ACC112 (cell line): ENCODE measurements around the gene SFSWAP.

Experiments
- H2AFZ ChIP-seq: fragments of 200-600 bp; sonication (generic); one replicate; pipeline ENCODE4 v1.6.0; 2017; ENCODE audit warnings: antibody characterized with exemption, low read length; ENCODE audit not compliant: unreplicated experiment
- H3K27ac ChIP-seq: fragments of 200-600 bp; sonication (generic); 2 replicates; pipeline ENCODE4 v1.5.1; 2014; ENCODE audit warnings: low read depth, mild to moderate bottlenecking, antibody characterized with exemption, low read length, moderate library complexity
- H3K27me3 ChIP-seq: fragments of 200-600 bp; sonication (generic); 2 replicates; pipeline ENCODE4 v1.6.1; 2014; ENCODE audit warnings: mild to moderate bottlenecking, antibody characterized with exemption, low read length, moderate library complexity, mixed read lengths; ENCODE audit not compliant: insufficient read depth
- H3K36me3 ChIP-seq: fragments of 200-600 bp; sonication (generic); 2 replicates; pipeline ENCODE4 v1.6.1; 2016; ENCODE audit warnings: mild to moderate bottlenecking, antibody characterized with exemption, low read length, moderate library complexity, mixed read lengths; ENCODE audit not compliant: insufficient read depth
- H3K4me1 ChIP-seq: fragments of 200-600 bp; sonication (generic); one replicate; pipeline ENCODE4 v1.6.1; 2016; ENCODE audit warnings: low read length, mixed read lengths; ENCODE audit not compliant: insufficient read depth, unreplicated experiment, control insufficient read depth
- H3K4me3 ChIP-seq: fragments of 200-600 bp; sonication (generic); 2 replicates; pipeline ENCODE4 v1.5.1; 2014; ENCODE audit warnings: mild to moderate bottlenecking, low read depth, low read length
- H3K79me2 ChIP-seq: fragments of 200-600 bp; sonication (generic); one replicate; pipeline ENCODE4 v1.6.0; 2016; ENCODE audit warnings: low read length; ENCODE audit not compliant: control insufficient read depth, unreplicated experiment, insufficient read depth

Gene SFSWAP

GRCh38 chr12:131829791-131830334 is 119.0 kb downstream of the SFSWAP start:
- Histone ChIP-seq H3K36me3 (no peaks in the 10 kb centered on the region), H3K27ac (no peak overlapping the region), H3K4me1 (peaks cover 11% of the 10 kb centered on the region), H3K79me2 (no peaks in the 10 kb centered on the region), H3K27me3 (0 out of 2 replicates have a peak, but pooled peaks cover 5% of the 10 kb centered on the region), H2AFZ (no peak overlapping the region), H3K4me3 (peak overlapping the region; percentile 66)

- H2AFZ ChIP-seq = peak overlapping the region; percentile 30
- H3K4me1 ChIP-seq = peaks cover 11% of the 10 kb centered on the region
- H3K27ac ChIP-seq = peak overlapping the region; percentile 2; the same call in 1 of the 2 replicates
- H3K79me2 ChIP-seq = no peaks in the 10 kb centered on the region
- H3K27me3 ChIP-seq = 0 out of 2 replicates have a peak, but pooled peaks cover 5% of the 10 kb centered on the region
- H3K4me3 ChIP-seq = peak overlapping the region; percentile 72
- H3K36me3 ChIP-seq = no peaks in the 10 kb centered on the region
These were observed 119.5 kb downstream of the SFSWAP start for GRCh38 chr12:131830335-131830913.

- peak overlapping the region; percentile 2; the same call in 1 of the 2 replicates for H3K27ac ChIP-seq
- H3K36me3 ChIP-seq = no peaks in the 10 kb centered on the region
- peak overlapping the region; percentile 30 for H2AFZ ChIP-seq
- no peaks in the 10 kb centered on the region for H3K79me2 ChIP-seq
- H3K4me3 ChIP-seq = peak overlapping the region; percentile 72
- peaks cover 7% of the 10 kb centered on the region for H3K4me1 ChIP-seq
- 0 out of 2 replicates have a peak, but pooled peaks cover 5% of the 10 kb centered on the region for H3K27me3 ChIP-seq
These were observed 120.2 kb downstream of the SFSWAP start for GRCh38 chr12:131830914-131831571.

GRCh38 chr12:131831635-131832041 is 120.7 kb downstream of the SFSWAP start:
- H3K27ac ChIP-seq = peak overlapping the region; percentile 2; the same call in 1 of the 2 replicates

GRCh38 chr12:131832321-131833231 is 121.7 kb downstream of the SFSWAP start:
- Histone ChIP-seq H2AFZ (no peak overlapping the region), H3K27me3 (0 out of 2 replicates have a peak, but pooled peaks cover 5% of the 10 kb centered on the region), H3K4me1 (peaks cover 7% of the 10 kb centered on the region), H3K4me3 (peak overlapping the region; percentile 72), H3K79me2 (no peaks in the 10 kb centered on the region), H3K36me3 (no peaks in the 10 kb centered on the region), H3K27ac (0 out of 2 replicates have a peak overlapping the region, but pooled peaks have one; percentile 23)

More at GRCh38 chr12:131831635-131832041, 120.7 kb downstream of the SFSWAP start:
- Histone ChIP-seq H3K79me2 (no peaks in the 10 kb centered on the region), H3K27me3 (0 out of 2 replicates have a peak, but pooled peaks cover 5% of the 10 kb centered on the region), H3K4me3 (peak overlapping the region; percentile 72), H3K36me3 (no peaks in the 10 kb centered on the region), H2AFZ (no peak overlapping the region), H3K4me1 (peaks cover 7% of the 10 kb centered on the region)

GRCh38 chr12:131833288-131833895 is 122.5 kb downstream of the SFSWAP start:
- Histone ChIP-seq H3K36me3 (no peaks in the 10 kb centered on the region), H2AFZ (no peak overlapping the region), H3K4me1 (peaks cover 7% of the 10 kb centered on the region), H3K79me2 (no peaks in the 10 kb centered on the region), H3K27me3 (0 out of 2 replicates have a peak, but pooled peaks cover 5% of the 10 kb centered on the region), H3K4me3 (no peak overlapping the region), H3K27ac (no peak overlapping the region)

- H2AFZ ChIP-seq = no peak overlapping the region
- no peak overlapping the region for H3K27ac ChIP-seq
- H3K4me1 ChIP-seq = peaks cover 7% of the 10 kb centered on the region
These were observed 123.2 kb downstream of the SFSWAP start for GRCh38 chr12:131833896-131834641.

GRCh38 chr12:131834798-131835615 is 124.1 kb downstream of the SFSWAP start:
- no peak overlapping the region for H2AFZ ChIP-seq
- H3K4me1 ChIP-seq = peaks cover 7% of the 10 kb centered on the region
- no peaks in the 10 kb centered on the region for H3K27me3 ChIP-seq
- no peaks in the 10 kb centered on the region for H3K79me2 ChIP-seq
- H3K4me3 ChIP-seq = no peak overlapping the region
- H3K27ac ChIP-seq = no peak overlapping the region
- no peaks in the 10 kb centered on the region for H3K36me3 ChIP-seq

More at GRCh38 chr12:131833896-131834641, 123.2 kb downstream of the SFSWAP start:
- Histone ChIP-seq H3K79me2 (no peaks in the 10 kb centered on the region), H3K4me3 (no peak overlapping the region), H3K27me3 (no peaks in the 10 kb centered on the region), H3K36me3 (no peaks in the 10 kb centered on the region)

- no peak overlapping the region for H2AFZ ChIP-seq
- H3K27ac ChIP-seq = no peak overlapping the region
- peaks cover 7% of the 10 kb centered on the region for H3K4me1 ChIP-seq
These were observed 124.8 kb downstream of the SFSWAP start for GRCh38 chr12:131835616-131836171.

More at GRCh38 chr12:131835616-131836171, 124.8 kb downstream of the SFSWAP start:
- Histone ChIP-seq H3K27me3 (no peaks in the 10 kb centered on the region), H3K79me2 (no peaks in the 10 kb centered on the region), H3K4me3 (no peak overlapping the region), H3K36me3 (no peaks in the 10 kb centered on the region)
